ENCODE measurements around the gene VANGL2. TPM values are rescaled to one million over a fixed set of nuclear protein-coding genes. Genes with fewer than 3 reads are reported as not detected.

The VANGL2 gene
- total and polyA plus RNA-seq, 9 of the 15 experiments (the other 6 are each of a cell fraction or from before 2014, with no cell fraction given): 0.28 to 4.0 (median 0.98) TPM

DNA sequence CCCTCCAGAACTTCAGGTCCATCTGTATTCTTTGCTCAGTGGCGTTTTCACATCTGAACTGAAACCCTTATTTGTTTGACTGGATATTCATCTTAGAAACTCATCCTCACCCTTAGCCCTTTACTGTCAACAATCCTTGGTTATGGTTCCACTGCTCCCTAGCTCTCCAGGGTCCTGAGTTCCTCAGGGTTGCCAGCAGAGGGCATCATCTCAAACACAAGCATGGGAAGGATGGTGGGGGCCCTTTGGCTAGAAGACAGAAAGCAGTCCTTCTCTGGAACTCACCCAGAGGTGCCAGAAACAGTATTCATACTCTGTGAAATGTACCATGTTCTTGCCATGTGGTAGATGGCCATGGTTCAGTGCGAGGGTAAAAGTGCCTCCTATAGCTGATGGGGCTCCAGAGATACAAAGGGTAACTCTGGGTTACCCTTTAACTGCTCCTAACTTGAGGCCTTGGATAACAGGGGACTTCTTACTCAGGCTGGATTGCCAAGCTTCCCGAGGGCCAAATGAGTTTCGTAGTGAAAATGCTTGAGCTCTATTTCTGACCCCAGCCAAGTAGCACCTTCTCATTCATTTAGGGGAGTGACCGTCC, 45.9 kb upstream of the VANGL2 start:
- ChIA-PET CTCF (ENCODE audit: low intra/inter-chr PET ratio) (interaction anchor here (1.1 to 2.4 kb wide), 2 partner anchors 22 to 252 kb away, joined by 4 to 12 read pairs; no protein-coding TSS in a partner anchor), POLR2A (interaction anchor here (1.3 to 5.9 kb wide), 6 partner anchors 8 to 22 kb away, joined by 4 to 37 read pairs (median 8); partner anchors contain the start of gene NCSTN)
- H4K20me1 ChIP-seq (replicated peaks; ENCODE audit: control insufficient read depth, insufficient read depth, low read length): no peaks in the 10 kb centered on the region; the same call in 1 of the 2 replicates
- H3K79me2 ChIP-seq (ENCODE audit: control insufficient read depth, insufficient read depth, low read length): no peaks in the 10 kb centered on the region
- H3K9ac ChIP-seq (ENCODE audit: insufficient read depth in 1 of 2, low read depth in 2 of 2, low read length in 2 of 2): no peak overlapping the region
- peak; percentile 94 for ATAC-seq
- intact Hi-C loops (cut with micrococcal nuclease) (loop anchor here (1.0 kb wide), 1 partner anchor 22 kb away; no protein-coding TSS in a partner anchor), in situ Hi-C loops (cut with MboI) (no loop called here)
- H3K36me3 ChIP-seq (ENCODE audit: control insufficient read depth, insufficient read depth, low read length): peaks cover 91% of the 10 kb centered on the region
- H3K9me3 ChIP-seq (replicated peaks; ENCODE audit: control insufficient read depth, insufficient read depth, low read depth, low read length): no peaks in the 10 kb centered on the region
- H2AFZ ChIP-seq (ENCODE audit: low read depth, low read length): no peak overlapping the region
- H3K4me2 ChIP-seq (ENCODE audit: insufficient read depth, low read length): no peak overlapping the region
- no peak overlapping the region for H3K4me3 ChIP-seq
- H3K4me1 ChIP-seq (replicated peaks in 1 of 2; ENCODE audit: control insufficient read depth in 2 of 2, insufficient read depth in 2 of 2, low read length in 2 of 2): no peaks in the 10 kb centered on the region
- no peak overlapping the region for H3K27ac ChIP-seq (ENCODE audit: extremely low read depth, low read depth, low read length)
- peak; percentile 58 to 66 (median 60) for DNase-seq (ENCODE audit: extremely low read depth in 1 of 4, low spot score in 3 of 4)
- WGBS (ENCODE audit: insufficient coverage, low coverage, missing lambda C conversion rate): 58% methylated on average over 5 of the region's 5 CpGs
- peak; percentile 88 for FAIRE-seq
- BruUV-seq (replicated peaks): no TSS peak
- H3K9me1 ChIP-seq (ENCODE audit: control insufficient read depth, insufficient read depth, low read length): no peaks in the 10 kb centered on the region
- no peaks in the 10 kb centered on the region for H3K27me3 ChIP-seq (ENCODE audit: control insufficient read depth in 2 of 2, insufficient read depth in 2 of 2, low read length in 2 of 2)
- TF ChIP-seq MAZ (CRISPR knock-in tag; conservative IDR thresholded peaks at IDR 0.05 in 1 of 2, IDR thresholded peaks at IDR 0.05 in 1 of 2) (peak; percentile 23 to 75; a peak in 2 of 4 replicates), PTRF (tag; IDR thresholded peaks at IDR 0.05) (no peak), FOXP1 (CRISPR knock-in tag; IDR thresholded peaks at IDR 0.05) (no peak), EP300 (IDR thresholded peaks at IDR 0.05; ENCODE audit: low read length) (no peak), RAD21 (CRISPR knock-in tag; conservative IDR thresholded peaks at IDR 0.05 in 1 of 2, IDR thresholded peaks at IDR 0.05 in 1 of 2) (peak; percentile 53 to 78; a peak in 3 of 4 replicates), SMC3 (conservative IDR thresholded peaks at IDR 0.05; ENCODE audit: insufficient read depth, low read depth, low read length) (peak; percentile 78; the same call in 1 of the 2 replicates)
- TF ChIP-seq, protein P1, sequence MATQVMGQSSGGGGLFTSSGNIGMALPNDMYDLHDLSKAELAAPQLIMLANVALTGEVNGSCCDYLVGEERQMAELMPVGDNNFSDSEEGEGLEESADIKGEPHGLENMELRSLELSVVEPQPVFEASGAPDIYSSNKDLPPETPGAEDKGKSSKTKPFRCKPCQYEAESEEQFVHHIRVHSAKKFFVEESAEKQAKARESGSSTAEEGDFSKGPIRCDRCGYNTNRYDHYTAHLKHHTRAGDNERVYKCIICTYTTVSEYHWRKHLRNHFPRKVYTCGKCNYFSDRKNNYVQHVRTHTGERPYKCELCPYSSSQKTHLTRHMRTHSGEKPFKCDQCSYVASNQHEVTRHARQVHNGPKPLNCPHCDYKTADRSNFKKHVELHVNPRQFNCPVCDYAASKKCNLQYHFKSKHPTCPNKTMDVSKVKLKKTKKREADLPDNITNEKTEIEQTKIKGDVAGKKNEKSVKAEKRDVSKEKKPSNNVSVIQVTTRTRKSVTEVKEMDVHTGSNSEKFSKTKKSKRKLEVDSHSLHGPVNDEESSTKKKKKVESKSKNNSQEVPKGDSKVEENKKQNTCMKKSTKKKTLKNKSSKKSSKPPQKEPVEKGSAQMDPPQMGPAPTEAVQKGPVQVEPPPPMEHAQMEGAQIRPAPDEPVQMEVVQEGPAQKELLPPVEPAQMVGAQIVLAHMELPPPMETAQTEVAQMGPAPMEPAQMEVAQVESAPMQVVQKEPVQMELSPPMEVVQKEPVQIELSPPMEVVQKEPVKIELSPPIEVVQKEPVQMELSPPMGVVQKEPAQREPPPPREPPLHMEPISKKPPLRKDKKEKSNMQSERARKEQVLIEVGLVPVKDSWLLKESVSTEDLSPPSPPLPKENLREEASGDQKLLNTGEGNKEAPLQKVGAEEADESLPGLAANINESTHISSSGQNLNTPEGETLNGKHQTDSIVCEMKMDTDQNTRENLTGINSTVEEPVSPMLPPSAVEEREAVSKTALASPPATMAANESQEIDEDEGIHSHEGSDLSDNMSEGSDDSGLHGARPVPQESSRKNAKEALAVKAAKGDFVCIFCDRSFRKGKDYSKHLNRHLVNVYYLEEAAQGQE (IDR thresholded peaks at IDR 0.05; ENCODE audit: borderline replicate concordance): peak; percentile 72
- TF ChIP-seq, protein P1 (CRISPR knock-in tag; IDR thresholded peaks at IDR 0.05; ENCODE audit: low read depth): no peak
- TF ChIP-seq, protein P2, sequence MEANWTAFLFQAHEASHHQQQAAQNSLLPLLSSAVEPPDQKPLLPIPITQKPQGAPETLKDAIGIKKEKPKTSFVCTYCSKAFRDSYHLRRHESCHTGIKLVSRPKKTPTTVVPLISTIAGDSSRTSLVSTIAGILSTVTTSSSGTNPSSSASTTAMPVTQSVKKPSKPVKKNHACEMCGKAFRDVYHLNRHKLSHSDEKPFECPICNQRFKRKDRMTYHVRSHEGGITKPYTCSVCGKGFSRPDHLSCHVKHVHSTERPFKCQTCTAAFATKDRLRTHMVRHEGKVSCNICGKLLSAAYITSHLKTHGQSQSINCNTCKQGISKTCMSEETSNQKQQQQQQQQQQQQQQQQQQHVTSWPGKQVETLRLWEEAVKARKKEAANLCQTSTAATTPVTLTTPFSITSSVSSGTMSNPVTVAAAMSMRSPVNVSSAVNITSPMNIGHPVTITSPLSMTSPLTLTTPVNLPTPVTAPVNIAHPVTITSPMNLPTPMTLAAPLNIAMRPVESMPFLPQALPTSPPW (CRISPR knock-in tag; IDR thresholded peaks at IDR 0.05): peak; percentile 35; the same call in 1 of the 2 replicates

Measured in K562 (cell line).